Measurements from ENCODE around the gene BCR.

DNA sequence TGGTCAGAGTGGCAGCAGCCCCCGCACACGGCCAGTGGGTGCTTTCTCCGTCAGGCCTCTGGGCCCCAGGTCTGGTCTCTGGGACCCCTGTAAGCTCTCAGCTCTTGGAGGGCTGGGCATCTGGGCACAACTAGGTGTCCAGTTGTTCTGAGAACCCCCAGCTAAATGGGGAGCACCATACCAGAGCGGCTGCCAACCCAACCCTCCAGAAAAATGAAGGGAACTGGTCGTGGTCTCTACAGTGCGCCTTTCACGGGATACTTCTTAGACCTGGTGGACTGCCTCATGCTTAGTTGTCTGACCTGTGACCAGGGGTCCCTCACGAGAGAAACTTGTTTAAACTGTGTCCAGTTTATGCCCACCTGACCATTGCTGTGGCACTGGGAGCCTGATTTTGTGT is 104.9 kb downstream of the BCR start:
- TF ChIP-seq, protein P1, sequence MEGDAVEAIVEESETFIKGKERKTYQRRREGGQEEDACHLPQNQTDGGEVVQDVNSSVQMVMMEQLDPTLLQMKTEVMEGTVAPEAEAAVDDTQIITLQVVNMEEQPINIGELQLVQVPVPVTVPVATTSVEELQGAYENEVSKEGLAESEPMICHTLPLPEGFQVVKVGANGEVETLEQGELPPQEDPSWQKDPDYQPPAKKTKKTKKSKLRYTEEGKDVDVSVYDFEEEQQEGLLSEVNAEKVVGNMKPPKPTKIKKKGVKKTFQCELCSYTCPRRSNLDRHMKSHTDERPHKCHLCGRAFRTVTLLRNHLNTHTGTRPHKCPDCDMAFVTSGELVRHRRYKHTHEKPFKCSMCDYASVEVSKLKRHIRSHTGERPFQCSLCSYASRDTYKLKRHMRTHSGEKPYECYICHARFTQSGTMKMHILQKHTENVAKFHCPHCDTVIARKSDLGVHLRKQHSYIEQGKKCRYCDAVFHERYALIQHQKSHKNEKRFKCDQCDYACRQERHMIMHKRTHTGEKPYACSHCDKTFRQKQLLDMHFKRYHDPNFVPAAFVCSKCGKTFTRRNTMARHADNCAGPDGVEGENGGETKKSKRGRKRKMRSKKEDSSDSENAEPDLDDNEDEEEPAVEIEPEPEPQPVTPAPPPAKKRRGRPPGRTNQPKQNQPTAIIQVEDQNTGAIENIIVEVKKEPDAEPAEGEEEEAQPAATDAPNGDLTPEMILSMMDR (IDR thresholded peaks at IDR 0.05), result no peak
- no peak for TF ChIP-seq POLR2A (IDR thresholded peaks at IDR 0.05)
